Choroid plexus epithelial cell (primary cell): ENCODE data around the gene UBA52.

ENCODE experiments used
- DNase-seq: peaks from one replicate; pipeline ENCODE4 v3.0.0-alpha.2; 2010; ENCODE audit warnings: low read depth
- H3K4me3 ChIP-seq: 2 replicates; pipeline ENCODE4 v1.5.1; 2011; ENCODE audit warnings: low read depth, mild to moderate bottlenecking, control low read depth, low read length, moderate library complexity
- CTCF ChIP-seq: conservative IDR thresholded peaks from 2 replicates; pipeline ENCODE4 v1.5.1; 2011; ENCODE audit warnings: low read depth, mild to moderate bottlenecking, control low read depth, inconsistent platforms, low read length, moderate library complexity

Gene UBA52

GRCh38 chr19:18541258-18541991 lies 30.2 kb upstream of the UBA52 start:
- no peak for DNase-seq
- peak overlapping the region; percentile 81 for H3K4me3 ChIP-seq
- TF ChIP-seq CTCF, result no peak

GRCh38 chr19:18541992-18542940 lies 29.4 kb upstream of the UBA52 start:
- no peak for DNase-seq
- no peak for TF ChIP-seq CTCF
- peak overlapping the region; percentile 81 for H3K4me3 ChIP-seq

GRCh38 chr19:18542941-18543813 lies 28.5 kb upstream of the UBA52 start, which contains the start of gene FKBP8:
Gene FKBP8 (minus strand): TSS chr19:18543573. CDS start chr19:18541970, 1,603 bp downstream.
- no peak for TF ChIP-seq CTCF
- peak within 1 kb of the TSS; percentile 81 for H3K4me3 ChIP-seq
- peak; percentile 92 for DNase-seq

- peak overlapping the region; percentile 81 for H3K4me3 ChIP-seq
- peak; percentile 74 for DNase-seq
- no peak for TF ChIP-seq CTCF
Measured at GRCh38 chr19:18543814-18544475, 27.7 kb upstream of the UBA52 start.

- TF ChIP-seq CTCF, result no peak
- DNase-seq, result no peak
- H3K4me3 ChIP-seq, result no peak overlapping the region
Measured at GRCh38 chr19:18551631-18552030, 20.0 kb upstream of the UBA52 start.

- H3K4me3 ChIP-seq, result peak within 1 kb of the TSS; percentile 99
- no peak for TF ChIP-seq CTCF
- DNase-seq, result peak; percentile 100
Measured at GRCh38 chr19:18557411-18558201, 14.1 kb upstream of the UBA52 start, which contains the start of gene KXD1. Gene KXD1 (plus strand): TSS chr19:18557870. CDS start chr19:18562057, 4,187 bp downstream.
